HepG2 (cell line): ENCODE results near the gene TIMM17B. TPM values are rescaled to one million over a fixed set of nuclear protein-coding genes. Genes with fewer than 3 reads are reported as not detected.
A peak's percentile ranks its signal among the peaks of the same experiment; 100 is the strongest.

Source experiments
- BRF2 ChIP-seq: sonication (generic); formaldehyde crosslinking; IDR thresholded peaks from 2 replicates; pipeline ENCODE4 v1.8.1; 2022; ENCODE audit warnings: mild to moderate bottlenecking, missing genetic modification reagents
- CSRNP1 ChIP-seq: sonication (generic); formaldehyde crosslinking; IDR thresholded peaks from 2 replicates; pipeline ENCODE4 v1.8.1; 2023; ENCODE audit warnings: mild to moderate bottlenecking, missing genetic modification reagents
- DNMT1 ChIP-seq: sonication (generic); formaldehyde crosslinking; IDR thresholded peaks from 2 replicates; pipeline ENCODE4 v1.5.1; 2020; ENCODE audit warnings: mild to moderate bottlenecking, missing genetic modification reagents
- GFI1 ChIP-seq: sonication (generic); formaldehyde crosslinking; IDR thresholded peaks from 2 replicates; pipeline ENCODE4 v1.5.0; 2020; ENCODE audit warnings: missing genetic modification reagents, mild to moderate bottlenecking, borderline replicate concordance
- MXD3 ChIP-seq: IDR thresholded peaks from 2 replicates; pipeline ENCODE4 v1.6.1; 2016; ENCODE audit warnings: mild to moderate bottlenecking, missing biosample characterization, missing genetic modification reagents
- POLR2AphosphoS2 ChIP-seq: IDR thresholded peaks from 2 replicates; pipeline ENCODE4 v1.6.1; 2011; ENCODE audit warnings: low read depth, low read length, improper control_type of control experiment
- PRDM10 ChIP-seq: sonication (generic); formaldehyde crosslinking; IDR thresholded peaks from 2 replicates; pipeline ENCODE4 v1.4.0; 2020; ENCODE audit warnings: low read depth, missing genetic modification reagents
- ZBTB4 ChIP-seq: sonication (generic); formaldehyde crosslinking; IDR thresholded peaks from 2 replicates; pipeline ENCODE4 v1.4.0; 2020; ENCODE audit warnings: missing genetic modification reagents, mild to moderate bottlenecking, borderline replicate concordance
- ZC3H13 ChIP-seq: sonication (generic); formaldehyde crosslinking; IDR thresholded peaks from 2 replicates; pipeline ENCODE4 v1.8.1; 2023; ENCODE audit warnings: mild to moderate bottlenecking, missing genetic modification reagents, moderate library complexity
- ZFYVE20 ChIP-seq: sonication (generic); formaldehyde crosslinking; IDR thresholded peaks from 2 replicates; pipeline ENCODE4 v1.8.0; 2023; ENCODE audit warnings: low read depth, mild to moderate bottlenecking, moderate library complexity, missing genetic modification reagents, borderline replicate concordance
- ZNF263 ChIP-seq: sonication (generic); formaldehyde crosslinking; IDR thresholded peaks from 2 replicates; pipeline ENCODE4 v1.4.0; 2020; ENCODE audit warnings: missing genetic modification reagents
- ZNF367 ChIP-seq: sonication (generic); formaldehyde crosslinking; IDR thresholded peaks from 2 replicates; pipeline ENCODE4 v1.4.0; 2020; ENCODE audit warnings: missing genetic modification reagents, borderline replicate concordance
- polyA plus RNA-seq, 8 experiments: library from polyadenylated mRNA; depleted of rRNA in 3 of 8; stranded (reverse) in 7 of 8; unstranded in 1 of 8; fragments of >200 nt; fragmentation: Illumina TruSeq in 4 of 8; extraction: Trizol in 4 of 8; gene quantifications; 2 replicates each; pipeline versions ENCODE4 v1.2.1 to v1.2.3, GENCODE V29; 2011 to 2016; ENCODE audit warnings: low read depth in 4 of 8, missing spikeins in 1 of 8, mixed read lengths in 1 of 8; ENCODE audit not compliant: insufficient read depth in 1 of 8
- total RNA-seq, 5 experiments: library from RNA; depleted of rRNA; stranded (reverse); fragments of >200 nt; fragmentation: Illumina TruSeq; extraction: Trizol; gene quantifications; 2 replicates each; pipeline ENCODE4 v1.2.3, GENCODE V29; 2016; ENCODE audit warnings: low read depth in 1 of 5
- TF ChIP-seq, protein P1 (sequence below): sonication (generic); formaldehyde crosslinking; IDR thresholded peaks from 2 replicates; pipeline ENCODE4 v1.5.0; 2020; ENCODE audit warnings: missing genetic modification reagents, mild to moderate bottlenecking, borderline replicate concordance
- TF ChIP-seq, protein P2 (sequence below): sonication (generic); formaldehyde crosslinking; IDR thresholded peaks from 2 replicates; pipeline ENCODE4 v1.4.0; 2020; ENCODE audit warnings: mild to moderate bottlenecking, low read depth, missing genetic modification reagents
- TF ChIP-seq, protein P3 (sequence below): sonication (generic); formaldehyde crosslinking; IDR thresholded peaks from 2 replicates; pipeline ENCODE4 v1.5.0; 2020; ENCODE audit warnings: missing genetic modification reagents

Gene TIMM17B
- total and polyA plus RNA-seq, 2 of the 13 experiments (the other 11 are each of a cell fraction or from before 2014, with no cell fraction given) = 56.0 to 72.5 TPM

GRCh38 chrX:48897157-48897624 lies 377 bp downstream of the TIMM17B start (continued):
- TF ChIP-seq ZBTB4 (CRISPR knock-in tag) (no peak), POLR2AphosphoS2 (no peak), BRF2 (CRISPR knock-in tag) (no peak), ZNF367 (CRISPR knock-in tag) (no peak), ZFYVE20 (no peak), CSRNP1 (CRISPR knock-in tag) (0 out of 2 replicates have a peak, but pooled peaks have one; percentile 25), GFI1 (CRISPR knock-in tag) (no peak), ZNF263 (CRISPR knock-in tag) (no peak), PRDM10 (peak; percentile 98), MXD3 (CRISPR knock-in tag) (no peak), ZC3H13 (0 out of 2 replicates have a peak, but pooled peaks have one; percentile 35), DNMT1 (CRISPR knock-in tag) (no peak)
- TF ChIP-seq, protein P1, sequence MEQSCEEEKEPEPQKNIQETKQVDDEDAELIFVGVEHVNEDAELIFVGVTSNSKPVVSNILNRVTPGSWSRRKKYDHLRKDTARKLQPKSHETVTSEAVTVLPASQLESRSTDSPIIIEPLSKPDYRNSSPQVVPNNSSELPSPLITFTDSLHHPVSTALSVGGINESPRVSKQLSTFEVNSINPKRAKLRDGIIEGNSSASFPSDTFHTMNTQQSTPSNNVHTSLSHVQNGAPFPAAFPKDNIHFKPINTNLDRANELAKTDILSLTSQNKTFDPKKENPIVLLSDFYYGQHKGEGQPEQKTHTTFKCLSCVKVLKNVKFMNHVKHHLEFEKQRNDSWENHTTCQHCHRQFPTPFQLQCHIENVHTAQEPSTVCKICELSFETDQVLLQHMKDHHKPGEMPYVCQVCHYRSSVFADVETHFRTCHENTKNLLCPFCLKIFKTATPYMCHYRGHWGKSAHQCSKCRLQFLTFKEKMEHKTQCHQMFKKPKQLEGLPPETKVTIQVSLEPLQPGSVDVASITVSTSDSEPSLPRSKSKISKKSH (CRISPR knock-in tag) = no peak
- TF ChIP-seq, protein P2, sequence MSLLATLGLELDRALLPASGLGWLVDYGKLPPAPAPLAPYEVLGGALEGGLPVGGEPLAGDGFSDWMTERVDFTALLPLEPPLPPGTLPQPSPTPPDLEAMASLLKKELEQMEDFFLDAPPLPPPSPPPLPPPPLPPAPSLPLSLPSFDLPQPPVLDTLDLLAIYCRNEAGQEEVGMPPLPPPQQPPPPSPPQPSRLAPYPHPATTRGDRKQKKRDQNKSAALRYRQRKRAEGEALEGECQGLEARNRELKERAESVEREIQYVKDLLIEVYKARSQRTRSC = no peak
- TF ChIP-seq, protein P3, sequence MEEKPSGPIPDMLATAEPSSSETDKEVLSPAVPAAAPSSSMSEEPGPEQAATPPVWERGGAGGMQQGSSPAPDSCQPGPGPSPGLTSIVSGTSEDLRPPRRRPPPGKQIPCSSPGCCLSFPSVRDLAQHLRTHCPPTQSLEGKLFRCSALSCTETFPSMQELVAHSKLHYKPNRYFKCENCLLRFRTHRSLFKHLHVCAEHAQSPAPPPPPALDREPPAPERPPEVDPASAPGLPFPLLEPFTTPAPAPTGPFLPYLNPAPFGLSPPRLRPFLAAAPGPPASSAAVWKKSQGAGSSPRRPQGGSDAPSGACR (CRISPR knock-in tag) = no peak
